ENCODE measurements around the gene PDE3B.
"Not testable (repeated sequence)": the region's sequence is repeated elsewhere in the genome, so short reads cannot be mapped to it uniquely, and the experiment has no call there.

The PDE3B gene

GRCh38 chr11:14641801-14642200 lies 1.8 kb upstream of the PDE3B start:
- DNase-seq (ENCODE audit: low read depth in 1 of 2, low spot score in 1 of 2): no peak

- DNase-seq (ENCODE audit: low read depth in 1 of 2, low spot score in 1 of 2): no peak
Observed at GRCh38 chr11:14642453-14642852, 1.2 kb upstream of the PDE3B start.

- no peak for DNase-seq (ENCODE audit: low read depth in 1 of 2, low spot score in 1 of 2)
Observed at GRCh38 chr11:14642873-14643696, 519 bp upstream of the PDE3B start.

GRCh38 chr11:14644226-14645014 lies 816 bp downstream of the PDE3B start:
- DNase-seq (ENCODE audit: low read depth in 1 of 2, low spot score in 1 of 2): peak; percentile 9 to 33

- peak in 1 of 2 donors; percentile 20 for DNase-seq (ENCODE audit: low read depth in 1 of 2, low spot score in 1 of 2)
Observed at GRCh38 chr11:14645015-14645912, 1.7 kb downstream of the PDE3B start.

GRCh38 chr11:14645985-14646900 lies 2.6 kb downstream of the PDE3B start:
- no peak for DNase-seq (ENCODE audit: low read depth in 1 of 2, low spot score in 1 of 2)

GRCh38 chr11:14650064-14650463 lies 6.5 kb downstream of the PDE3B start:
- DNase-seq (ENCODE audit: low read depth in 1 of 2, low spot score in 1 of 2): no peak

GRCh38 chr11:14653090-14653489 lies 9.5 kb downstream of the PDE3B start:
- no peak for DNase-seq (ENCODE audit: low read depth in 1 of 2, low spot score in 1 of 2)

GRCh38 chr11:14655435-14655834 lies 11.8 kb downstream of the PDE3B start:
- DNase-seq (ENCODE audit: low read depth in 1 of 2, low spot score in 1 of 2): no peak

- no peak for DNase-seq (ENCODE audit: low read depth in 1 of 2, low spot score in 1 of 2)
Observed at GRCh38 chr11:14656536-14657457, 13.2 kb downstream of the PDE3B start.

- no peak for DNase-seq (ENCODE audit: low read depth in 1 of 2, low spot score in 1 of 2)
Observed at GRCh38 chr11:14657841-14658240, 14.2 kb downstream of the PDE3B start.

GRCh38 chr11:14664926-14665325 lies 21.3 kb downstream of the PDE3B start:
- not testable (repeated sequence) for DNase-seq (ENCODE audit: low read depth in 1 of 2, low spot score in 1 of 2)

- DNase-seq (ENCODE audit: low read depth in 1 of 2, low spot score in 1 of 2): not testable (repeated sequence)
Observed at GRCh38 chr11:14667329-14667728, 23.7 kb downstream of the PDE3B start.

- DNase-seq (ENCODE audit: low read depth in 1 of 2, low spot score in 1 of 2): no peak
Observed at GRCh38 chr11:14668731-14669301, 25.2 kb downstream of the PDE3B start.

- no peak for DNase-seq (ENCODE audit: low read depth in 1 of 2, low spot score in 1 of 2)
Observed at GRCh38 chr11:14669499-14669898, 25.9 kb downstream of the PDE3B start.

- no peak for DNase-seq (ENCODE audit: low read depth in 1 of 2, low spot score in 1 of 2)
Observed at GRCh38 chr11:14669958-14670357, 26.4 kb downstream of the PDE3B start.

- DNase-seq (ENCODE audit: low read depth in 1 of 2, low spot score in 1 of 2): no peak
Observed at GRCh38 chr11:14672635-14673034, 29.0 kb downstream of the PDE3B start.

- no peak for DNase-seq (ENCODE audit: low read depth in 1 of 2, low spot score in 1 of 2)
Observed at GRCh38 chr11:14673421-14673820, 29.8 kb downstream of the PDE3B start.
